Neural cell (in vitro differentiated cells): ENCODE data around the gene RBM38. TPM values are rescaled to one million over a fixed set of nuclear protein-coding genes. Genes with fewer than 3 reads are reported as not detected.

Experiments
- H2AFZ ChIP-seq: fragments of 200-600, 300-800 bp; sonication (generic), shearing (Covaris generic); 2 replicates; pipeline ENCODE4 v1.6.0; 2014; ENCODE audit warnings: low read depth, mild to moderate bottlenecking, antibody characterized with exemption, low read length, moderate library complexity
- H3F3A ChIP-seq: fragments of 200-600 bp; shearing (Covaris generic); 2 replicates; pipeline ENCODE4 v1.6.1; 2016; ENCODE audit warnings: mild to moderate bottlenecking, moderate library complexity, mixed read lengths, antibody characterized with exemption, low read length; ENCODE audit not compliant: insufficient read depth, poor library complexity, severe bottlenecking
- H3K27ac ChIP-seq: fragments of 200-600, 300-800 bp; sonication (generic), shearing (Covaris generic); 2 replicates; pipeline ENCODE4 v1.5.1; 2014; ENCODE audit warnings: mild to moderate bottlenecking, low read length, moderate library complexity
- H3K27me3 ChIP-seq: fragments of 300-800, 200-600 bp; sonication (generic), shearing (Covaris generic); 2 replicates; pipeline ENCODE4 v1.6.0; 2014; ENCODE audit warnings: mild to moderate bottlenecking, low read depth, low read length, moderate library complexity; ENCODE audit not compliant: insufficient read depth
- H3K36me3 ChIP-seq: fragments of 300-800, 200-600 bp; sonication (generic), shearing (Covaris generic); 2 replicates; pipeline ENCODE4 v1.5.1; 2014; ENCODE audit warnings: mild to moderate bottlenecking, antibody characterized with exemption, low read length, moderate library complexity; ENCODE audit not compliant: insufficient read depth
- H3K4me2 ChIP-seq: fragments of 300-800, 200-600 bp; sonication (generic), shearing (Covaris generic); 2 replicates; pipeline ENCODE4 v1.6.0; 2014; ENCODE audit warnings: mild to moderate bottlenecking, low read length
- H3K4me3 ChIP-seq: fragments of 300-800, 200-600 bp; sonication (generic), shearing (Covaris generic); 2 replicates; pipeline ENCODE4 v1.5.1; 2014; ENCODE audit warnings: mild to moderate bottlenecking, low read length, moderate library complexity
- H3K79me2 ChIP-seq: fragments of 200-600 bp; shearing (Covaris generic); replicated peaks from 2 replicates; pipeline ENCODE4 v1.6.0; 2014; ENCODE audit warnings: mild to moderate bottlenecking, low read length, moderate library complexity; ENCODE audit not compliant: insufficient read depth
- H3K9ac ChIP-seq: fragments of 300-800, 200-600 bp; sonication (generic), shearing (Covaris generic); 2 replicates; pipeline ENCODE4 v1.6.1; 2016; ENCODE audit warnings: mild to moderate bottlenecking, low read length, mixed read lengths
- H3K9me2 ChIP-seq: fragments of 200-600 bp; shearing (Covaris generic); 2 replicates; pipeline ENCODE4 v1.6.1; 2016; ENCODE audit warnings: mild to moderate bottlenecking, low read length, mixed read lengths; ENCODE audit not compliant: insufficient read depth
- H3K9me3 ChIP-seq: fragments of 200-600, 300-800 bp; sonication (generic), shearing (Covaris generic); 2 replicates; pipeline ENCODE4 v1.6.1; 2016; ENCODE audit warnings: mild to moderate bottlenecking, mixed run types, low read length, moderate library complexity, mixed read lengths
- H4K20me1 ChIP-seq: fragments of 200-600 bp; shearing (Covaris generic); 2 replicates; pipeline ENCODE4 v1.6.1; 2016; ENCODE audit warnings: mild to moderate bottlenecking, mixed run types; ENCODE audit not compliant: insufficient read depth
- CTCF ChIP-seq: fragments of 450-650 bp; IDR thresholded peaks from 2 replicates; pipeline ENCODE4 v1.5.1; 2014; ENCODE audit warnings: antibody characterized with exemption, mild to moderate bottlenecking, moderate library complexity; ENCODE audit not compliant: poor library complexity, severe bottlenecking
- EP300 ChIP-seq: fragments of 450-650 bp; conservative IDR thresholded peaks from 2 replicates; pipeline ENCODE4 v1.6.1; 2014; ENCODE audit warnings: antibody characterized with exemption, mild to moderate bottlenecking, moderate library complexity; ENCODE audit not compliant: poor library complexity, severe bottlenecking
- EZH2 ChIP-seq: fragments of 200-600, 300-800 bp; shearing (Covaris generic), sonication (generic); IDR thresholded peaks from 2 replicates; pipeline ENCODE4 v1.6.1; 2014; ENCODE audit warnings: antibody characterized with exemption, low read length, borderline replicate concordance, mild to moderate bottlenecking; ENCODE audit not compliant: insufficient read depth, poor library complexity, severe bottlenecking
- MXI1 ChIP-seq: fragments of 450-650 bp; conservative IDR thresholded peaks from 2 replicates; pipeline ENCODE4 v1.6.1; 2014; ENCODE audit warnings: antibody characterized with exemption, mild to moderate bottlenecking; ENCODE audit not compliant: poor library complexity, severe bottlenecking
- POLR2AphosphoS5 ChIP-seq: IDR thresholded peaks from 2 replicates; pipeline ENCODE4 v1.6.1; 2012
- RAD21 ChIP-seq: fragments of 450-650 bp; conservative IDR thresholded peaks from 2 replicates; pipeline ENCODE4 v1.6.1; 2014; ENCODE audit warnings: antibody characterized with exemption, mild to moderate bottlenecking, moderate library complexity
- REST ChIP-seq: IDR thresholded peaks from 2 replicates; pipeline ENCODE4 v1.6.1; 2012; ENCODE audit warnings: borderline replicate concordance
- SMC3 ChIP-seq: fragments of 450-650 bp; conservative IDR thresholded peaks from 2 replicates; pipeline ENCODE4 v1.6.1; 2014; ENCODE audit warnings: antibody characterized with exemption, mild to moderate bottlenecking, moderate library complexity; ENCODE audit not compliant: poor library complexity
- TAF1 ChIP-seq: IDR thresholded peaks from 2 replicates; pipeline ENCODE4 v1.6.1; 2012; ENCODE audit warnings: low read depth
- polyA plus RNA-seq: library from polyadenylated mRNA; depleted of rRNA; stranded (reverse); fragments of >200 nt; gene quantifications from 2 replicates; pipeline ENCODE4 v1.2.3, GENCODE V29; 2014

The RBM38 gene
- polyA plus RNA-seq, 1 donor from 2014 or later: 19.0 TPM

- Histone ChIP-seq H4K20me1 (no peaks in the 10 kb centered on the region), H3K9me3 (no peaks in the 10 kb centered on the region), H3K9me2 (no peaks in the 10 kb centered on the region), H3K4me3 (no peak overlapping the region), H2AFZ (no peak overlapping the region), H3K36me3 (no peaks in the 10 kb centered on the region), H3K79me2 (no peaks in the 10 kb centered on the region), H3K27me3 (no peaks in the 10 kb centered on the region), H3K4me2 (no peak overlapping the region), H3K27ac (no peak overlapping the region), H3F3A (no peaks in the 10 kb centered on the region), H3K9ac (no peak overlapping the region)
- TF ChIP-seq TAF1 (no peak), CTCF (no peak), RAD21 (no peak), EZH2 (no peak), POLR2AphosphoS5 (no peak), REST (no peak), EP300 (no peak), MXI1 (no peak), SMC3 (no peak)
These were observed 11.0 kb upstream of the RBM38 start for GRCh38 chr20:57380081-57380750.

DNA sequence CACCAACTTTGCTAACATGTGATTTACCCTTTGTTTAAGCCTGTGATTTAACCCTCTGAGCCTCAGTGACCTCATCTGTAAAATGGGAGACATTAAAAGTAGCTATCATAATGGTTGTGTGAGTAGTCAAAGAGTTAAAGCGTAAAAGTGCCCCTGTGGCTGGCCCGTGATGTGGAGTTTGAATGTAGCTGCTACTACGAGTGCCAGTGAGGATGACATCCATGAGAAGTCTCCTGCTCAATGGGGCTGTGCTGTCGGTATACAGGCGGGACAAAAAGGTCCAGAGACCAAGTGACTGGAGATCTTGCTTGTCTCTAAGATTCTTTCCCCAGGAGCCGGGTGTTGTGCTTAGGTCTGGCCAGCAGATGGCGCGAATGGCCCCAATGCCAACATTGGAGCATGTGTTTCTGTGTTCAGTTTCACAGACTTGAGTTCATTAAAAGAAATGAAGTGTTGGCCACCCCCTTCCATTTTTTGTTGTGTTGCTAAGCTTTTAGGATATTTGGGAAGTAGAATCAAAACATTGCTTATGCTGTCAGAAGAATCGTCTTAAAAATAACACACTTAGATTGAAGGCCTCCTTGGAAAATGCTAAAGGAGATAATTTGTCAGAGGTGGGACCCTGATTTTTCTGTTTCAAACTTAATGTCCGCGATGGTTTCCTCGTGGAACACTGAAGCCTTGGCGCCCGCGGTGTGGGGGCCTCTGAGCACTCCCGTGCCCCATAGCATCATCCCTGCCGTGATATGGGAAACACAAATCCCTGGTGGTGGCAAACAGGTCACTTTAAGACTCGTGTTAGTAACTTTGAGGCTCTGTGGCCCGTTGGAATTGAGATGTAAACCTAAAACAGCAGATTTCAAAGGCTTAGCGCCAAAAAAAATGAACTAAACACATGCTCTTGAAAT lies 9.3 kb upstream of the RBM38 start:
- no peak overlapping the region for H2AFZ ChIP-seq
- H4K20me1 ChIP-seq: no peaks in the 10 kb centered on the region
- TF ChIP-seq CTCF (peak; percentile 89), TAF1 (no peak), SMC3 (peak; percentile 95), EZH2 (no peak), MXI1 (peak; percentile 54), EP300 (no peak), RAD21 (peak; percentile 79), POLR2AphosphoS5 (no peak), REST (no peak)
- no peaks in the 10 kb centered on the region for H3K9me2 ChIP-seq
- no peaks in the 10 kb centered on the region for H3K27me3 ChIP-seq
- no peak overlapping the region for H3K27ac ChIP-seq
- no peak overlapping the region for H3K9ac ChIP-seq
- H3F3A ChIP-seq: no peaks in the 10 kb centered on the region
- H3K9me3 ChIP-seq: no peaks in the 10 kb centered on the region
- no peak overlapping the region for H3K4me3 ChIP-seq
- H3K36me3 ChIP-seq: no peaks in the 10 kb centered on the region
- no peak overlapping the region for H3K4me2 ChIP-seq
- H3K79me2 ChIP-seq: no peaks in the 10 kb centered on the region
